ENCODE data around the gene ASRGL1. TPM values are rescaled to one million over a fixed set of nuclear protein-coding genes. Genes with fewer than 3 reads are reported as not detected.
"Not testable (repeated sequence)": the region's sequence is repeated elsewhere in the genome, so short reads cannot be mapped to it uniquely, and the experiment has no call there.

ASRGL1 gene
- total RNA-seq, 1 donor from 2014 or later: 55.7 TPM

DNA sequence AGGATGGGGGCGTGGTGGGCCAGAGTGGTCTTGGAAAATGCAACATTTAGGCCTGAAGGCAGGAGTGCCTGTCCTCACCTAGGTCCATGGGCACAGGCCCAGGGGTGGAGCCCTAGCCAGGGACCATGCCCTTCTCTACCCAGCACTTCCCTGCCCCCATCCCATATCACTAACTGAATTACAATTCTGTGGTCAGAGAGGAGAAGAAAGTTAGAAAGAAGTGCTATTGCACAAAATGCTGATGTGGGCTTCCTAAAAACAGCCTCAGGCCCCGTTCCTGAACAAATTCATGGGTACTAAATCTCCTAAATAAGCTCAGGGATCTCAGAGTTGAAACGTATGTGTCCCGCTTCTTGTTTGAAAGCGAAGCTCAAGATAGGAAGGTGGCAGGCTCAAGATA is 3.5 kb upstream of the ASRGL1 start:
- Mint-ChIP-seq H3K36me3 (ENCODE audit: unreplicated experiment) (peaks cover 9% of the 10 kb centered on the region), H3K4me3 (ENCODE audit: unreplicated experiment) (no peak overlapping the region), H3K9me3 (ENCODE audit: unreplicated experiment) (peaks cover 12% of the 10 kb centered on the region), H3K27me3 (ENCODE audit: unreplicated experiment) (peaks cover 6% of the 10 kb centered on the region), H3K4me1 (ENCODE audit: low read depth, unreplicated experiment) (peaks cover 3% of the 10 kb centered on the region), H3K27ac (ENCODE audit: unreplicated experiment) (no peak overlapping the region)
- TF ChIP-seq, protein P1, sequence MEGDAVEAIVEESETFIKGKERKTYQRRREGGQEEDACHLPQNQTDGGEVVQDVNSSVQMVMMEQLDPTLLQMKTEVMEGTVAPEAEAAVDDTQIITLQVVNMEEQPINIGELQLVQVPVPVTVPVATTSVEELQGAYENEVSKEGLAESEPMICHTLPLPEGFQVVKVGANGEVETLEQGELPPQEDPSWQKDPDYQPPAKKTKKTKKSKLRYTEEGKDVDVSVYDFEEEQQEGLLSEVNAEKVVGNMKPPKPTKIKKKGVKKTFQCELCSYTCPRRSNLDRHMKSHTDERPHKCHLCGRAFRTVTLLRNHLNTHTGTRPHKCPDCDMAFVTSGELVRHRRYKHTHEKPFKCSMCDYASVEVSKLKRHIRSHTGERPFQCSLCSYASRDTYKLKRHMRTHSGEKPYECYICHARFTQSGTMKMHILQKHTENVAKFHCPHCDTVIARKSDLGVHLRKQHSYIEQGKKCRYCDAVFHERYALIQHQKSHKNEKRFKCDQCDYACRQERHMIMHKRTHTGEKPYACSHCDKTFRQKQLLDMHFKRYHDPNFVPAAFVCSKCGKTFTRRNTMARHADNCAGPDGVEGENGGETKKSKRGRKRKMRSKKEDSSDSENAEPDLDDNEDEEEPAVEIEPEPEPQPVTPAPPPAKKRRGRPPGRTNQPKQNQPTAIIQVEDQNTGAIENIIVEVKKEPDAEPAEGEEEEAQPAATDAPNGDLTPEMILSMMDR (IDR thresholded peaks at IDR 0.05; ENCODE audit: partially characterized antibody, unreplicated experiment): no peak
- DNase-seq: no peak

GRCh38 chr11:62336949-62337302 is 322 bp upstream of the ASRGL1 start:
- H3K4me3 Mint-ChIP-seq (ENCODE audit: unreplicated experiment): peak overlapping the region; percentile 96
- H3K9me3 Mint-ChIP-seq (ENCODE audit: unreplicated experiment): peaks cover 10% of the 10 kb centered on the region
- H3K4me1 Mint-ChIP-seq (ENCODE audit: low read depth, unreplicated experiment); H3K36me3 Mint-ChIP-seq (ENCODE audit: unreplicated experiment); H3K27me3 Mint-ChIP-seq (ENCODE audit: unreplicated experiment); DNase-seq: not testable (repeated sequence)
- H3K27ac Mint-ChIP-seq (ENCODE audit: unreplicated experiment): peak overlapping the region; percentile 87

DNA sequence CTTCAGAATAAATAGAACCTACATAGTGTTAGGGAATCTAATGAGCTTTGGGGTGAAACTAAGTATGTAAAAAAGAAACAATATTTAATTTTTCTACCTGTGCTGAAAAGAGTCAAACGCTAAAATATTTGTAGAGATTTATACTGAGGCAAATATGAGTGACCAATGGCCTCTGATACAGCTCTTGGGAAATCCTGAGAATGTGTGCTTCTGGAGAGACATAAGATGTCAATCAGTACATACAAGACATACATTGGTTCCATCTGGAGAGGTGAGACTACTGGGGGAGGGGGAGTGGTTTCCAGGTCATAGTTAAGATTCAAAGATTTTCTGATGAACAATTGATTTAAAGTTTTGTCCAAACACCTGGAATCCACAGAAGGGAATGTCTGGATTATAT is 970 bp downstream of the ASRGL1 start:
- no peak for DNase-seq
- Mint-ChIP-seq H3K36me3 (ENCODE audit: unreplicated experiment) (peaks cover 9% of the 10 kb centered on the region), H3K4me3 (ENCODE audit: unreplicated experiment) (peak overlapping the region; percentile 96), H3K9me3 (ENCODE audit: unreplicated experiment) (peaks cover 10% of the 10 kb centered on the region), H3K27ac (ENCODE audit: unreplicated experiment) (peak overlapping the region; percentile 20), H3K4me1 (ENCODE audit: low read depth, unreplicated experiment) (peaks cover 7% of the 10 kb centered on the region), H3K27me3 (ENCODE audit: unreplicated experiment) (peaks cover 6% of the 10 kb centered on the region)
- TF ChIP-seq, protein P1 (IDR thresholded peaks at IDR 0.05; ENCODE audit: partially characterized antibody, unreplicated experiment): no peak

- peak; percentile 54 for DNase-seq
- peaks cover 7% of the 10 kb centered on the region for H3K4me1 Mint-ChIP-seq (ENCODE audit: low read depth, unreplicated experiment)
- no peak overlapping the region for H3K27ac Mint-ChIP-seq (ENCODE audit: unreplicated experiment)
- H3K4me3 Mint-ChIP-seq (ENCODE audit: unreplicated experiment): peak overlapping the region; percentile 34
- peaks cover 14% of the 10 kb centered on the region for H3K36me3 Mint-ChIP-seq (ENCODE audit: unreplicated experiment)
- peaks cover 10% of the 10 kb centered on the region for H3K9me3 Mint-ChIP-seq (ENCODE audit: unreplicated experiment)
- H3K27me3 Mint-ChIP-seq (ENCODE audit: unreplicated experiment): peaks cover 6% of the 10 kb centered on the region
- TF ChIP-seq, protein P1 (IDR thresholded peaks at IDR 0.05; ENCODE audit: partially characterized antibody, unreplicated experiment): peak; percentile 52
Observed at GRCh38 chr11:62340269-62340901, 3.1 kb downstream of the ASRGL1 start.

DNA sequence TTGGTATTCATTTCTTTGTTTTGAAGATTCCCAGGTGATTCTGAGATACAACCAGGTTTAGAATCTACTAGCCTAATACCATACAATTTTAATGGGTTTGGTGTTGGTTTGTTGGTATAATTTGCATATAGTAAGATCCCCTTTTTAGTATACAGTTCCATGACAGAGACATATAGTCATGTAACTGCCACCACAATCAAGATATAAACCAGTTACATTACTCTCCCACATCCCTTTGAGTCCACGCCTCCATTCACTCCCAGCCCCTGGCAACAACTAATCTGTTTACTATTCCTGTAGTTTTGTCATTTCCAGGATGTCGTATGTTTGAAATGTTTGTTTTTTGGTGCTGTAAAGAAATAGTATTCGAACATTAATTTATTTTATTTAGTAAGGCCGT is 4.3 kb downstream of the ASRGL1 start:
- Mint-ChIP-seq H3K4me3 (ENCODE audit: unreplicated experiment) (no peak overlapping the region), H3K27me3 (ENCODE audit: unreplicated experiment) (peaks cover 2% of the 10 kb centered on the region), H3K9me3 (ENCODE audit: unreplicated experiment) (peaks cover 6% of the 10 kb centered on the region), H3K36me3 (ENCODE audit: unreplicated experiment) (peaks cover 5% of the 10 kb centered on the region), H3K27ac (ENCODE audit: unreplicated experiment) (no peak overlapping the region), H3K4me1 (ENCODE audit: low read depth, unreplicated experiment) (peaks cover 7% of the 10 kb centered on the region)
- DNase-seq: no peak
- TF ChIP-seq, protein P1 (IDR thresholded peaks at IDR 0.05; ENCODE audit: partially characterized antibody, unreplicated experiment): no peak

DNA sequence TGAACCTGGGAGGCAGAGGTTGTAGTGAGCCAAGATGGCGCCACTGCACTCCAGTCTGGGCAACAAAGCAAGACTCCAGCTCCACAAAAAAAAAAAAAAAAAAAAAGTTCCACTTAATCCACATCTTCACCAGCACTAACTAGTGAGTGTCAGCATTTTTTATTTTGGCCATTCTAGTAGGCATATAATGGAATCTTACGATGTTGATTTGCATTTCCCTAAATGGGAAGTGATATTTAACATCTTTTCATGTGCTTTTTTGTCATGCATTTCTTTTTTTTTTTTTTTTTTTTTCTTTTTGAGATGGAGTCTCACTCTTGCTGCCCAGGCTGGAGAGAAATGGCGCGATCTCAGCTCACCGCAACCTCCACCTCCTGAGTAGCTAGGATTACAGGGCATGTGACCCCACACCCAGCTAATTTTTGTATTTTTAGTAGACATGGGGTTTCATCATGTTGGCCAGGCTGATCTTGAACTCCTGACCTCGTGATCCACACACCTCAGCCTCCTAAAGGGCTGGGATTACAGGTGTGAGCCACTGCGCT is 6.5 kb downstream of the ASRGL1 start:
- not testable (repeated sequence) for H3K36me3 Mint-ChIP-seq (ENCODE audit: unreplicated experiment); H3K9me3 Mint-ChIP-seq (ENCODE audit: unreplicated experiment); H3K4me3 Mint-ChIP-seq (ENCODE audit: unreplicated experiment); H3K4me1 Mint-ChIP-seq (ENCODE audit: low read depth, unreplicated experiment); H3K27me3 Mint-ChIP-seq (ENCODE audit: unreplicated experiment); H3K27ac Mint-ChIP-seq (ENCODE audit: unreplicated experiment); DNase-seq
